HEK293 (cell line): ENCODE measurements around the gene GBA3.

Source experiments
- CTCF ChIA-PET: fragments of 350-600 bp; formaldehyde crosslinking; extraction: SDS; loops from one replicate; lab custom pipeline; 2021; ENCODE audit warnings: antibody characterized with exemption; lab: Yijun Ruan, JAX
- POLR2A ChIA-PET: fragments of 300-600 bp; formaldehyde crosslinking; extraction: SDS; loops from one replicate; lab custom pipeline; 2020; ENCODE audit warnings: antibody characterized with exemption, inconsistent platforms; lab: Yijun Ruan, JAX
- H3K27ac ChIP-seq: fragments of 200-500 bp; sonication (Bioruptor generic); 2 replicates; pipeline ENCODE4 v1.5.1; 2014; ENCODE audit warnings: low read depth, low read length, control low read depth, inconsistent platforms; ENCODE audit errors: extremely low read depth
- H3K36me3 ChIP-seq, 2 experiments: fragments of 200-500 bp in 1 of 2; sonication (Bioruptor generic) in 1 of 2; 1 replicate in 1 of 2; 2 replicates in 1 of 2; pipeline ENCODE4 v1.5.1; 2014 to 2017; ENCODE audit warnings: inconsistent platforms in 2 of 2, low read length in 2 of 2; ENCODE audit not compliant: control insufficient read depth in 2 of 2, insufficient read depth in 1 of 2
- H3K4me1 ChIP-seq: fragments of 200-500 bp; sonication (Bioruptor generic); 2 replicates; pipeline ENCODE4 v1.5.1; 2014; ENCODE audit warnings: mild to moderate bottlenecking, low read length, inconsistent platforms; ENCODE audit not compliant: control insufficient read depth, insufficient read depth
- H3K4me3 ChIP-seq: 2 replicates; pipeline ENCODE4 v1.5.1; 2011; ENCODE audit warnings: low read depth, mild to moderate bottlenecking, control low read depth, low read length, moderate library complexity
- H3K9me3 ChIP-seq: fragments of 200-500 bp; sonication (Bioruptor generic); 2 replicates; pipeline ENCODE4 v1.5.1; 2014; ENCODE audit warnings: low read depth, low read length, inconsistent platforms; ENCODE audit not compliant: control insufficient read depth, insufficient read depth
- ATF2 ChIP-seq: fragments of 450-650 bp; formaldehyde crosslinking; IDR thresholded peaks from 2 replicates; pipeline ENCODE4 v1.5.1; 2016; ENCODE audit warnings: missing biosample characterization, missing genetic modification characterization, low read depth
- HOXD13 ChIP-seq: sonication (generic); formaldehyde crosslinking; IDR thresholded peaks from 2 replicates; pipeline ENCODE4 v1.8.0; 2022; ENCODE audit warnings: missing genetic modification reagents, borderline replicate concordance
- KLF10 ChIP-seq: fragments of 450-650 bp; IDR thresholded peaks from 2 replicates; pipeline ENCODE4 v1.5.1; 2018; ENCODE audit warnings: missing biosample characterization, mild to moderate bottlenecking, missing genetic modification characterization
- KLF9 ChIP-seq: fragments of 450-650 bp; formaldehyde crosslinking; IDR thresholded peaks from 2 replicates; pipeline ENCODE4 v1.5.1; 2016; ENCODE audit warnings: missing biosample characterization, missing genetic modification characterization, low read depth
- TRIM28 ChIP-seq: IDR thresholded peaks from 2 replicates; pipeline ENCODE4 v1.6.1; 2011; ENCODE audit warnings: low read length, control low read depth, borderline replicate concordance
- ZBTB44 ChIP-seq: fragments of 450-650 bp; IDR thresholded peaks from 2 replicates; pipeline ENCODE4 v1.5.1; 2018; ENCODE audit warnings: missing biosample characterization, mild to moderate bottlenecking, missing genetic modification characterization
- ZBTB48 ChIP-seq: fragments of 450-650 bp; formaldehyde crosslinking; IDR thresholded peaks from 2 replicates; pipeline ENCODE4 v1.5.1; 2016; ENCODE audit warnings: missing biosample characterization, missing genetic modification characterization
- ZBTB7A ChIP-seq: fragments of 450-650 bp; formaldehyde crosslinking; IDR thresholded peaks from 2 replicates; pipeline ENCODE4 v1.5.1; 2016; ENCODE audit warnings: low read depth, missing biosample characterization, missing genetic modification characterization
- ZFHX2 ChIP-seq: fragments of 450-650 bp; formaldehyde crosslinking; conservative IDR thresholded peaks from 2 replicates; pipeline ENCODE4 v1.5.1; 2016; ENCODE audit warnings: missing biosample characterization, missing genetic modification characterization
- ZNF10 ChIP-seq: fragments of 450-650 bp; formaldehyde crosslinking; IDR thresholded peaks from 2 replicates; pipeline ENCODE4 v1.5.1; 2017; ENCODE audit warnings: missing biosample characterization, missing genetic modification characterization
- ZNF133 ChIP-seq: fragments of 450-650 bp; formaldehyde crosslinking; IDR thresholded peaks from 2 replicates; pipeline ENCODE4 v1.5.1; 2016; ENCODE audit warnings: missing biosample characterization, missing genetic modification characterization
- ZNF155 ChIP-seq: fragments of 450-650 bp; formaldehyde crosslinking; IDR thresholded peaks from 2 replicates; pipeline ENCODE4 v1.5.1; 2016; ENCODE audit warnings: missing biosample characterization, missing genetic modification characterization
- ZNF2 ChIP-seq: fragments of 450-650 bp; formaldehyde crosslinking; IDR thresholded peaks from 2 replicates; pipeline ENCODE4 v1.5.1; 2016; ENCODE audit warnings: missing biosample characterization, missing genetic modification characterization
- ZNF223 ChIP-seq: fragments of 450-650 bp; formaldehyde crosslinking; IDR thresholded peaks from 2 replicates; pipeline ENCODE4 v1.5.1; 2016; ENCODE audit warnings: missing biosample characterization, missing genetic modification characterization
- ZNF391 ChIP-seq: fragments of 450-650 bp; formaldehyde crosslinking; IDR thresholded peaks from 2 replicates; pipeline ENCODE4 v1.5.1; 2016; ENCODE audit warnings: low read depth, missing biosample characterization, missing genetic modification characterization, borderline replicate concordance
- ZNF449 ChIP-seq: fragments of 450-650 bp; formaldehyde crosslinking; IDR thresholded peaks from 2 replicates; pipeline ENCODE4 v1.5.1; 2017; ENCODE audit warnings: missing biosample characterization, mild to moderate bottlenecking, missing genetic modification characterization, moderate library complexity
- ZNF48 ChIP-seq: fragments of 450-650 bp; formaldehyde crosslinking; IDR thresholded peaks from 2 replicates; pipeline ENCODE4 v1.5.1; 2016; ENCODE audit warnings: missing biosample characterization, missing genetic modification characterization
- ZNF501 ChIP-seq: fragments of 450-650 bp; formaldehyde crosslinking; IDR thresholded peaks from 2 replicates; pipeline ENCODE4 v1.5.1; 2016; ENCODE audit warnings: missing biosample characterization, missing genetic modification characterization
- ZNF513 ChIP-seq: fragments of 450-650 bp; IDR thresholded peaks from 2 replicates; pipeline ENCODE4 v1.5.1; 2018; ENCODE audit warnings: missing biosample characterization, missing genetic modification characterization
- ZNF521 ChIP-seq: fragments of 450-650 bp; formaldehyde crosslinking; IDR thresholded peaks from 2 replicates; pipeline ENCODE4 v1.5.1; 2017; ENCODE audit warnings: missing biosample characterization, mild to moderate bottlenecking, missing genetic modification characterization
- ZNF560 ChIP-seq: fragments of 450-650 bp; formaldehyde crosslinking; IDR thresholded peaks from 2 replicates; pipeline ENCODE4 v1.5.1; 2017; ENCODE audit warnings: missing biosample characterization, missing genetic modification characterization, borderline replicate concordance
- ZNF571 ChIP-seq: fragments of 450-650 bp; formaldehyde crosslinking; IDR thresholded peaks from 2 replicates; pipeline ENCODE4 v1.5.0; 2017; ENCODE audit warnings: missing biosample characterization, missing genetic modification characterization
- ZNF585B ChIP-seq: fragments of 450-650 bp; formaldehyde crosslinking; IDR thresholded peaks from 2 replicates; pipeline ENCODE4 v1.5.1; 2016; ENCODE audit warnings: missing biosample characterization, missing genetic modification characterization
- ZNF600 ChIP-seq: fragments of 450-650 bp; formaldehyde crosslinking; IDR thresholded peaks from 2 replicates; pipeline ENCODE4 v1.5.1; 2016; ENCODE audit warnings: missing biosample characterization, missing genetic modification characterization
- ZNF623 ChIP-seq: fragments of 450-650 bp; formaldehyde crosslinking; IDR thresholded peaks from 2 replicates; pipeline ENCODE4 v1.5.1; 2016; ENCODE audit warnings: missing biosample characterization, missing genetic modification characterization
- ZNF654 ChIP-seq: fragments of 450-650 bp; formaldehyde crosslinking; IDR thresholded peaks from 2 replicates; pipeline ENCODE4 v1.5.1; 2016; ENCODE audit warnings: low read depth, missing biosample characterization, missing genetic modification characterization
- ZNF677 ChIP-seq: fragments of 450-650 bp; IDR thresholded peaks from 2 replicates; pipeline ENCODE4 v1.5.0; 2018; ENCODE audit warnings: missing biosample characterization, mild to moderate bottlenecking, missing genetic modification characterization, moderate library complexity
- ZNF701 ChIP-seq: fragments of 450-650 bp; formaldehyde crosslinking; IDR thresholded peaks from 2 replicates; pipeline ENCODE4 v1.5.1; 2016; ENCODE audit warnings: missing biosample characterization, missing genetic modification characterization
- ZNF776 ChIP-seq: fragments of 450-650 bp; formaldehyde crosslinking; IDR thresholded peaks from 2 replicates; pipeline ENCODE4 v1.5.0; 2017; ENCODE audit warnings: missing biosample characterization, missing genetic modification characterization, borderline replicate concordance
- ZXDB ChIP-seq: fragments of 450-650 bp; formaldehyde crosslinking; IDR thresholded peaks from 2 replicates; pipeline ENCODE4 v1.5.1; 2016; ENCODE audit warnings: missing biosample characterization, missing genetic modification characterization

Gene GBA3

GRCh38 chr4:22707390-22707789, 14.7 kb downstream of the GBA3 start:
- ChIA-PET POLR2A (no interaction called here), CTCF (no interaction called here)
- H3K4me1 ChIP-seq = no peaks in the 10 kb centered on the region

GRCh38 chr4:22708961-22709360, 16.2 kb downstream of the GBA3 start:
- no peaks in the 10 kb centered on the region for H3K9me3 ChIP-seq
- no peak overlapping the region for H3K4me3 ChIP-seq
- H3K4me1 ChIP-seq = no peaks in the 10 kb centered on the region
- TF ChIP-seq TRIM28 (no peak), ATF2 (tag by site-specific recombination) (no peak), ZNF701 (tag by site-specific recombination) (no peak), ZNF501 (tag by site-specific recombination) (no peak), ZNF513 (tag by site-specific recombination) (peak; percentile 69), ZNF155 (tag by site-specific recombination) (no peak)
- H3K27ac ChIP-seq = no peak overlapping the region
- CTCF ChIA-PET = no interaction called here
- POLR2A ChIA-PET = no interaction called here
- H3K36me3 ChIP-seq = no peaks in the 10 kb centered on the region

More at GRCh38 chr4:22707390-22707789, 14.7 kb downstream of the GBA3 start:
- no peak overlapping the region for H3K27ac ChIP-seq
- H3K4me3 ChIP-seq = no peak overlapping the region
- no peaks in the 10 kb centered on the region for H3K9me3 ChIP-seq
- TF ChIP-seq ZXDB (tag by site-specific recombination) (no peak), ZBTB48 (tag by site-specific recombination) (no peak), ZNF449 (tag by site-specific recombination) (no peak), ZNF521 (tag by site-specific recombination) (no peak), ZNF677 (tag by site-specific recombination) (no peak), ZNF600 (no peak), ZNF2 (tag by site-specific recombination) (no peak)
- no peaks in the 10 kb centered on the region for H3K36me3 ChIP-seq

GRCh38 chr4:22712105-22712504, 19.4 kb downstream of the GBA3 start:
- no peaks in the 10 kb centered on the region for H3K36me3 ChIP-seq
- H3K4me3 ChIP-seq = no peak overlapping the region
- POLR2A ChIA-PET = no interaction called here
- H3K27ac ChIP-seq = no peak overlapping the region
- no peaks in the 10 kb centered on the region for H3K9me3 ChIP-seq
- CTCF ChIA-PET = no interaction called here
- no peaks in the 10 kb centered on the region for H3K4me1 ChIP-seq
- TF ChIP-seq KLF10 (no peak), ZNF560 (no peak), ZNF48 (no peak), ZBTB44 (no peak), ZNF10 (tag by site-specific recombination) (no peak), ZBTB7A (tag by site-specific recombination) (no peak), ZNF623 (tag by site-specific recombination) (no peak), ZNF585B (tag by site-specific recombination) (no peak), ZNF654 (tag by site-specific recombination) (no peak), ZNF223 (tag by site-specific recombination) (no peak), ZNF391 (tag by site-specific recombination) (no peak), ZNF776 (tag by site-specific recombination) (no peak), ZNF133 (tag by site-specific recombination) (no peak), HOXD13 (no peak), ZNF571 (tag by site-specific recombination) (no peak), ZFHX2 (tag by site-specific recombination) (no peak), KLF9 (tag by site-specific recombination) (no peak)
